Peyer's patch (tissue), 4 donors: ENCODE data around the gene NDUFB7.
"Not testable (repeated sequence)": the region's sequence is repeated elsewhere in the genome, so short reads cannot be mapped to it uniquely, and the experiment has no call there.

Experiments used
- CTCF ChIP-seq, 6 experiments: fragments of 450-650 bp in 4 of 6; fragments of 200-600 bp in 2 of 6; sonication (generic) in 1 of 6; IDR thresholded peaks; one replicate each; pipeline ENCODE4 v1.5.1; 2017 to 2019; ENCODE audit warnings: antibody characterized with exemption in 6 of 6, mild to moderate bottlenecking in 3 of 6, moderate library complexity in 1 of 6
- POLR2A ChIP-seq, 2 donors: fragments of 450-650 bp; IDR thresholded peaks; one replicate each; pipeline ENCODE4 v1.5.1; 2017; ENCODE audit warnings: antibody characterized with exemption in 2 of 2, mild to moderate bottlenecking in 2 of 2, moderate library complexity in 2 of 2

- TF ChIP-seq CTCF, POLR2A (IDR thresholded peaks at IDR 0.05): not testable (repeated sequence)
Observed at GRCh38 chr19:14564652-14565297, 7.1 kb downstream of the NDUFB7 start.
